Ecto neural progenitor cell (in vitro differentiated cells): ENCODE results near the gene KIRREL3.

Experiments
- DNase-seq: peaks from one replicate; pipeline ENCODE4 v3.0.0-alpha.2; 2018; ENCODE audit warnings: low spot score

The KIRREL3 gene

DNA sequence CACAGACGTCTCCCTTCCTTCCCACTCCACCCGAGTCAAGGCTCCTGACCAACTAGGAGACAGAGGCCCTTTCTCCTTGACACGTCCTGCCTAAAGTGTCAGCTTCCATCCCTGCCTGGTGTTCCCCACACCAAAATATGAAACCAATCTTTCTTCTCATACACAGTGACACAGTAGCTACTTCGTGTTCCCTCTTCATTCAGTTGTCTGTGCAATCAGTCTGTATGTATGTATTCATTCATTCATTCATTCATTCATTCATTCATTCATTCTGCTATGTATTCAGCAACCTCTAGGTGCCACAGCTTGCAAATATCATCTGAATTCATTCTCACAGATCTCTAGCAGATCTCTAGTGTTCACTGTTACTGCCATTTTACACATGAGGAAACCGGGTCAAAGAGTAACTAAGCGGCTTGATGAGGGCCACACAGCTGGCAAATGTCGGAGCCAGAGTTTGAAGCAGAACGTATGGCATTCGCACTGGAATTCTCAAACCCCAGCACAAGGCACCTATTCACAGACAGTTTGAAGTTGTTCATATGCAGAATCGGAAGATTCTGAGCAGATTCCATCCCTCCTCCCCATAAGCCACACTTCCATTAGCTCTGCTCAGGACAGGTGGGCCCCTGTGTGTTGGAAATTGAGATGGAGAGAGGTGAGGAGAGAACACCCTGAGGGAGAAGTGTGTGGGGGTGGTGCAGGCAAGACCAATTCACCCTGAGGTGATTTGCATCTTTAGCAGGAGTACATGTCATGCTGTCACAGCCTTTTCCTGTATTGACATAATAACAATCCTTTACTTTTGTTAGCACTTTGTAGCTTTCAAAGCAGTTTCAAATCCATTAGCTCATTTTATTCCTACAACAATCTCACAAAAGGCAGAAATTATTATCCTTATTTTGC is 369.4 kb downstream of the KIRREL3 start:
- no peak for DNase-seq

DNA sequence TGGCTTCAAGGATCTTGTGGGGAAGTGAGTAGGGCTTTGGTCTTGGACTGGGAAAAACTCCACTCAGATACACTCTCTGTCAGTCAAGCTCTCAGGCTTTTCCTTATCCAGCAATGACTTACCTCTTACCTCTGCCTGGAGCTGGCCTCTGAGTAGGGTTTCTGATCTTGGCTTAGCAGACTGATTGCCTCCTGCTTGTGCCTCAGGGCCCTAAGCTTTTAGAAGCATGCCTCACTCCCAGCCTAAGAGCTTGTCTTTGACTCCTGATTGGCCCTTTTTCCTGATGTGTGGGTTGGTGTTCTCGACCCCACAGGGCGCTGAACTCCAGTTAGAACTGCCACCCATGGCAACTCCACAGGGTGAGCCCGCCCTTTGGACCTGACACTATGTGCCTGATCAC is 370.1 kb downstream of the KIRREL3 start:
- no peak for DNase-seq

DNA sequence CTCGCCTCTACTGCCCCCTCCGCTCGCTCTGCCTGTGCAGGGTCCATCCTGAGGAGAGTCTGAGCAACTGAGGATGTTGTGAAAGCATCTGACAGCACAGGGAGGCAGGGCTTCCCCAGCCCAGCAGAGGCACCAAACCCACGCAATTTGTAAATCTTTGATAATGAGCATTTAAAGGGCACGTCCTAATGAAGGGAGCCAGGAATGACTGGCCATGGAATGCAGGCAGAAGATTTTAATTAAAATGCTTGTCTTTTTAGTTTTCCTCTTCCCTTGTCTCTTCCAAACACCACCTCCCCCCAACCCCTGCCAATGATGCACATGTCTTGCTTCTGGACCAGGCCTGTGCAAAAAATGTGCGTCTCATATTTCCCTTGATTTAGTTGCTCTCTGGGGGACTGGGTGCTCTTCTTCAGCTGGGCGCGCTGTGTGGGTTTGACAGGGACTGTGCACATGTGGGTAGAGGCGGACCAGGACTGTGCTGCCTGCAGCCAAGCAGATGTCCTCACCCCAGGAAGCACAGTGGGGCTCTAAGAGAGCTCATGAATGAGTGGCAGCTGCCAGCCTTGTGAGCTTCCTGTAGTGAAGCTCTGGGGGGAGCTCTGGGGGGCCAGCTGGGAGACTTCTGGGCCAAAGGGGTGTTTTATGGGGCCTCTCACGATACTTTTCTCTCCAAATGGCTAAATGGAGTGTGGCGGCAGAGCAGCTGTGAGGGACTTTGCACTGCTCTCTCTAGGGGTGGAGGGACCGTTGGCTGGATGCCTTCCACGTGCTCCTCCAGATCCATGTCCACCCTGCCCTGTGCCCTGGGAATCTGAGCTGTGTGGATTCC is 371.6 kb downstream of the KIRREL3 start:
- no peak for DNase-seq

DNA sequence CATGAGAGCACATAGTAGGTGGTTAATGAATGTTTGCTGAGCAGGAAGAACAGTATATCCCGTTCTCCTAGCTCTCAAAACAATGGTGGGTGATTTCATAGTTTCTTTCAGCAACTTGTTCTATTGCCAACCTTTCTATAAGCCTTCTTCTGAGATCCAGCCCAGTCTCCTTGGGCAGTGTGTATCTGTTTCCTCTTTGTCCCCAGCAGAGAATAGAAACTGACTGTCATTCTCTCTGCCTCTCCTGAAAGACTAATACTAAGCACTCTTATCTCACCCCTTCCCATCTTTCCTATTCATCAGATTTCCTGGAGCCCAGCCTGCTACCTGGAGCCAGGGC is 372.1 kb downstream of the KIRREL3 start:
- DNase-seq: no peak

DNA sequence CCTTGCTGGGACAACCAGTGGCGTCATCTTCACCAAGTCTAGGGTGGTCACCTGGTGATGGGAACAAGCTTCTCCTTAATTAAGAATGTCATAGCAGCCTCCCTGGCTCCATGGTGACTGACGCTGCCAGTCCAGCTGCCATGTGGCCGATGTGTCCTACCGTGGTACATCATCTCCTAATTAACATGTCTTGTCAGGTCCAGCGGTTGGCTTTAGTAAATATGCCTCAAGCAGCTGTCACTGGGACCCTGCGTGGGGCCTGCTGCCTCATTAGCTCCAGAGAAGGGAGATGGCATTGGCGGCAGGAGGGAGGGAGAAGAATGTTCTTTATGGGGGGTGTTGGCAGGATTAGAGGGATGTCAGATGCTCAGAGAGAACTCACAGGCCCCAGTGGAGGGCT is 373.1 kb downstream of the KIRREL3 start:
- DNase-seq: no peak

DNA sequence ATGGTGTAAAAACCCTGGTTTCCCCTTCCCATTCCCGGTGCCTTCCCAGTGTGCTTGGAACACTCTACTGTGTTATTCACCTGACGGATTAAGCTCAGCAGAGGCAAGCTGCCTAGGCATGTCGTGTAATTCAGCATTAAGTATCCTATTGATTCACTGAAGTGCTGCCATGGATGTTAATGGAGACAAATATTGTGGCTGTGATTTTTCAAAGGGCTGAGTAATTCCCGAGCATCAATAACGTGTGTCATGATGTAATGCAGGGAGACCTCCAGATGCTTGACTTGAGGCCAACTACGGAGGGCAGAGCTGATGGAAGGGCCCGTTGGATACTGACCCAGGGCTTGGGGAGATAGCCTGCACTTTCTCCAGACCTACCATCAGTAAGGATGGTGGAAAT is 376.1 kb downstream of the KIRREL3 start:
- no peak for DNase-seq

DNA sequence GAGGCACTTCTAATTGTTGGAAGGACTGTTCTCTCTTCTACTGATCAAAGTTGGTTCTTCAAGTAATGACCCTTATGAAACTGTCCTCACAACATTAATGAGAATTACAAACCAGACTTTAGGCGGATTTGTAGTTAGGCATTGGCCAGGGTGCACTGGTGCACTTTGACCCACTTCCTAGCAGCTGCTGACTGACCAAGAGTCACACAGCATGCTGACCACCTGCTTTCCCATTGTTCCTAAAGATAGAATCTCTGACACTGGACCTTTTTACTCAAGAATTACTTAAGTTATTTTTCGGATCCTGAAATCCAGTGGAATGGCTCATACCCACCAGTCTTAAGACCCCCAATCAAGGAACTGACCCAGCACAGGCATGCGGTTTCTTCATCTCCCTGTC is 381.1 kb downstream of the KIRREL3 start:
- DNase-seq: no peak

DNA sequence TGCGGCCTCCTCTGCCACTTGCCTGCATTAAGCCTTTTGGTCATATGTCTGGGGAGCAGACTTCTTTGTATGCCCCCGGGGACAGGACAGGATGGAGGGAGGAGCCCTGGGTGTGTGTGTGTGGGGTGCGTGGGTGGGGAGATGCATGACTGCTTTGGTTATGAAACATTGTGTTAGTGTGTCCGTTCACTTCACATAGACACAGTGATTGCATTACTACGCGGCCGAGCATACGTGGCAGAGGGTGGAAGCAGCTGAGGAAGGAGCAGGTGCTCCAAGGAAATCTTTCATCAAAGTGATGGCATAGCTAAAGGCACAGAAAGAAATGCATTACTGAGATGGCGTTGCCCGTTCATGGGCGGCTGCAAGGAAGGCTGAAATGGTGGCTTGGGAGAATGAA is 384.7 kb downstream of the KIRREL3 start:
- DNase-seq: no peak

DNA sequence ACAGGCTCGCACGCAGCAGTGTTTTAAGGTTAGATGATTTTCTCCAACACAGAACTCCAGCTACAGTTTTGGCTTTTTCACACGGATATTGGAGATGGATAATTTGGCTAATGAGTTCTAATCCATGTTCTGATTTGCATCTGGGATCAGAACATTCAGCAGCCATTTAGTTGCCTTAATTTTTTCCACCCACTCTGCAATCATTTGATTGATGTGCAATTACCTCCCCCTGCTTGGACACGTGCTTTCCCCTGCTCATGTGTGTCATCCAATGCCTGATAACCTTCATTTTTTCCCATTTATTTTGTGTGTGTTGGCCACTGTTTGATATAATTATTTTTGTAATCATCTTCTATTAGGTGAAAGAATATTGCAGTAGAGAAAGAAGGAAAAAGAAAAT is 387.3 kb downstream of the KIRREL3 start:
- no peak for DNase-seq

DNA sequence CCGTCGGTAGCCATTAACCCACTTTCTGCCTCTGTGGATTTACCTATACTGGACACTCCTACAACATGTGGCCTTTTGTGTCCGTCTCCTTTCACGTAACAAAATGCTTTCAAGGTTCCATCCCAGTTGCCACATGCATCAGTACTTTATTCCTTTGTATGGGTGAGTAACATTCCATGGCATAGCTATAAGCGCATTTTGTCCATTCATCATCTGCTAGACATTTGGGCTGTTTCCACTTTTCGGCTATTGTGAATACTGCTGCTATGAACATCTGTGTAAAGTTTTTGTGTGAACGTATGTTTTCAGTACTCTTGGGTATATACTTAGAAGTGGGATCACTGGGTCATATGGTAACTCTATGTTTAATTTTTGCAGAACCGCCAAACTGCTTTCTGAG is 387.9 kb downstream of the KIRREL3 start:
- no peak for DNase-seq

DNA sequence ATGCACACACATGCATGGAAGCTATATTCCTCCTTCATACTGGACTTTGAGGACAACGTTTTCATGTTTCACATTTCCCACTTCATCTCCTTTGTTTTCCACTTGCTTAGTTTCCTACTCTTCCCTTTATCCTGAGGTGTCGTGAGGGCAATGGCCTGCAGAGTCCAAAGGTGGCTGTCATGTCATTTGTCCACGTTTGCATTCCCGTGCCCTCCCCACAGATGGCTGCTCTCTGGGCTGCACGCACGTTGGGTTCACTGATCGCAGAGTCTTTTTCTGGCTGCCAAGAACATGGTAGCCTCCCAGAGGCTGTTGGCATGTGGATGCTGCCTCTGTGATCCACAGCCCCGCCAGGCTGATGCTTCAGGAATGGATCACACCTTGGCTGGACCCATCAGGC is 389.1 kb downstream of the KIRREL3 start:
- DNase-seq: no peak

DNA sequence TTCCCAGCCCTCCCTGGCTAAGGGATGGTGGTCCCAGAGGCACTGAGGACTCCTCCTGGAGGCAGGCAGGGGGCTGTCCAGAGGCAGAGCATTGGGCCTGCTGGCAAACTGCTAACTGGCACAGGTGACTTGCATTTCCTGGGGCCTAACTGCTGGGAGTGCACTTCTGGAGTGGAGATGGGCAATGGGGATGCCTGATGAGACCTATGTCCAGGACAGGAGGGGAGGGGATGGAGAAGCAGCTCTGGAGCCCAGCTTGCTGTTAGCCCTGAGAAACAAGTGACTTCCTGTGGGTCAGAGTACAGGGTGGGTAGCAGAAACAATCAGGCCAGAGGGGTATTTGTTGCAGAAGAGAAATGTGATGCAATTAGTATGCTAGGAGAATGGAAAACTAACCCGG is 391.9 kb downstream of the KIRREL3 start:
- DNase-seq: no peak

DNA sequence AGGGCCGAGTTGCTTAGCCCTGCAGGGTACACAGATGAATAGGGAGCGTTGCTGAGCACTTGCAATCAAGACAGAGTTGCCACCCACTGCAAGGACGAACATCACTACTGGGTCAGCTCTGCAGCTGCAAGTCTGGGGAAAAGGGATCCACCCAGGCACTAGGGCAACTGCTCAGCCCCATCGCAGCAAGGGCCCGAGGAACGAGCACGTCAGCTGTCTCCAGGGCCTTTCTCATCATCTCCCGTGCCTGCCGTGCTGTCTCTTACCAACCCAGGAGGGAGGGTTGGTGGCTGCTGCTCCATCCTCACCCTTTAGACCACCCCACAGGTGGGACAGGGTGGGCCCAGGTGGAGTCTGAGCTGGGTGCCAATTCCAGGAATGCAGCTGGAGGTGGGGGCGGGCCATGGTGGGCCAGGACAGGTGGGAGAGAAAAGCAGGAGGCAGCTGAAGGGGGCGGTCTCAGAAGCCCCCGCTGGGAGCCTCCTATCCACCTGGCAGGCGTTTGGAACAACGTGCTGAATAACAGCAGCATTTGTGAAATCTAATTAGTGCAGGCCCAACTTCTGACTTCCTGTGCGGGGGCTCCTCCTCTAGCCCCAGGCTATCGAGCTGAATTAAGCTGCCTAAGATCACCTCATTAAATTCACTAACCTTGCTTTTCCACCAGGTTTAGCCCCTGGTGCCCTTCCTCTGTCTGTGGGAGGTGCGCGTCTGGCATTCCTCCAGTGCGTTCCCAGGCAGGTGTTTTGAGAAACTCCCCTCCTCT is 392.6 kb downstream of the KIRREL3 start:
- DNase-seq: peak; percentile 62

DNA sequence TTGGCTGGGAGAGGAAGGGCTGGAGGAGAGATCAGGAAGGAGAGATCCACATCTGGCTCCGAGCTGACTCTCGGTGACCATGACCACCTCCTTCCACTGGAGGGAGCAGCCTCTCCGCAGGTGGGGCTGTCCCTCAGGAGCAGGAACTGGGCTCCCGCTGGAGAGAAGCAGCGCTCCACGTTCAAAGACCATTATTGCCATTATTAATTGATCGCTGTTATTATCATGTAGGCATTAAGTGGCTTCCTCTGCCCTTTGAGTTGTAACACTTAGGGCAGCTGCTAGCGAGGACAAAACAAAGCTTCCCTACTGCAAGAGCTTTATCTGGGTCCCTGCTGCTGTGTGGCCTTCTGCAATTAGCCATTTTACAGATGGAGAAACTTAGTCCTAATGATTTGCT is 393.2 kb downstream of the KIRREL3 start:
- peak; percentile 78 for DNase-seq

DNA sequence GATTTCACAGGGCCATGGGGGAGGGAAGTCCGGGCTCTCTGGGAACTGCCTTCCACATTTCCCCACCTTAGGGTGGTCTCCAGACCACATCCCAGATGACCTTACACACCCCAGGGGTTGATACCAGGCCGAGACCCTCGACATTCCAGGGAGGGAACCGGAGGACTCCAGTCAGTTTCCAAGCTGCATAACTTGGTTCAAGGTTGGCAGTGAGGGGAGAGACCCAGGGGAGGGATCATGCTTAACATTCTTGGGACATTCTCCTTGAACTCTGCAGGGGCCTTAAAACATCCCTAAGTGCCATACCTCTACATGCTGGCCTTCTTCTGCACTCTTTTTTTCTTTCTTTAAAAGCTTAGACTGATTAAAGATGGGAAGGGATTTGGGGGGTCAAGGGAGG is 394.1 kb downstream of the KIRREL3 start:
- no peak for DNase-seq

DNA sequence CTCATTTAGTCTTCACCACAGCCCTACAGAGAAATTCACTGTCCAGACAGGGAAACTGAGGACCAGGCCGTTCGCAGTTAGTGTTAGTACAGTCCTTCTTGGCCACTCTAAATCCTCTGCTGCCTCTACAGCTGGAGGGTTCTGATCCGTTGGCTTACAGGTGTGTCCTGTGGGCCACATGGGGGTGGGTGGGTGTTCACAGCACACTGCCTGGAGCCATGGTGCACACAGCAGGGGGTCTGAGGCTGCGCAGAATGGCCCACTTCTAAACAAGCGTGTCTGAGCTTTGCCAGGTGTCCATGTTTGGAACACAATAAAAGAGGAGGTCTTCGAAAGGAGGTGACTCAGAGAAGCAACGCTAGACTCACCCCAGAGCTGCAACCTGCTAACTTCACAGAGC is 396.1 kb downstream of the KIRREL3 start:
- no peak for DNase-seq

DNA sequence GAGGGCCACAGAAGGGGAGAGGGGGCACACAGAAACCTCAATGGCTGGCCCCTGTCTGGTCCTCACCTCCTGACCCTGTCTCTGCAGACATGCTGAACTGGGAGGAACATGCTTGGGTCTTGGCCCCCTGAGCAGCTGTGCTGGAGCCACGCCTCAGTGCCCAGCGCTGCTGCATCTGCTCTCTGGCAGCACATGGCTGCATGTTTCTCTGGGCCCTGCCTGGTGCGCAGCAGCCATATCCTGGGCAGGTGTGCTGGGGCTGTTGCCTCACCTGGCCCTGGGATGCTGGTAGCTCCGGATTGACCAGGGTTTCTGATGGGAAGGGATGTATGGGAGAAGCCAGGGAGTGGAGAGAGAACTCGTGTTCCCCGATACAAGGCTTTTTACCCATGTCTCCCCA is 397.1 kb downstream of the KIRREL3 start:
- DNase-seq: no peak

DNA sequence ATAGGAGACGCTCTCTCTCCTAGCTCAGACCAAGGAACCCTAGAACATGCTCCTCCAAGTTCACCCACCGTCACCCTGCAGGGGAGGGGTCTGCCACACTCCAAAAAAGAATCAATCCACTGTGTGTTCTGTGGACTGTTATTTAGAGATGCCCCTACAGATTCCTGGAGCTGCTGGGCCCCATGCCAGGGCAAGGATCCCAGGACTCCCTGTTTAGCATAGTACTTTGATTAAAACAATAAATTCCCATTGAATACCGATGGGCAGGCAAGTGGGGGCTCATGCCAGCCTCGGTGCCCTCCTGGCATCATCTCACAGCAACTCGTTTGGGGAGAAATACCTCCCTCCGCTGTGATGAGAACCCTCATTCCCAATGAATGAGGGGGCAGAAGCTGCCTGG is 397.6 kb downstream of the KIRREL3 start:
- no peak for DNase-seq

DNA sequence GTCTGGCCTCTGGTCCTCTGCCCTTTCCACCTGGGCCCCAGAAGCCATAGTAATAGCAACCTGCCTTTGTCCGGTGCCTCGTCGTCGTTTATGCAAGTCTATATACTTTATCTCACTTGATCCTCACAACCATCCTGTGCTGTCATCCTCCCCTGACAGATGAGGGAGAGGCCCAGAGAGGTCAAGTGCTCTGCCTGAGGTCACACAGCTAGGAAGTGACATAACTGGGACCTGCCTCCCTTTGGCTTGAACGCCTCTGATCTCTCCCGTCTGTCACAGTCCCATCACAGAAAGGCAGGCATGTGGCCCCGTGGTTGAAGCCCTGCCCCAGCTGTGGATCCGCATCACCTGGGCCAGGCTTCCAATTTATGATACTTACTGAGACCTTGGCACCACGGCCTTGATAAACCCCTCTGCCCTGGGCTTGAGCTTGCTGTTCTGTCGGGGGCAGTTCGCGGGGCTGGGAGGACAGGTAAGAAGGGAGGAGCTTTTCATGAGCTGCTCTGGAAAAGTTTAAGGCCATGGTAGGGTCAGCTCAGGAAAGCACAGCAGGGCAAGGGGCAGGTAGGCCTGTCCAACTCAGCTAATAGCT is 398.1 kb downstream of the KIRREL3 start:
- no peak for DNase-seq

DNA sequence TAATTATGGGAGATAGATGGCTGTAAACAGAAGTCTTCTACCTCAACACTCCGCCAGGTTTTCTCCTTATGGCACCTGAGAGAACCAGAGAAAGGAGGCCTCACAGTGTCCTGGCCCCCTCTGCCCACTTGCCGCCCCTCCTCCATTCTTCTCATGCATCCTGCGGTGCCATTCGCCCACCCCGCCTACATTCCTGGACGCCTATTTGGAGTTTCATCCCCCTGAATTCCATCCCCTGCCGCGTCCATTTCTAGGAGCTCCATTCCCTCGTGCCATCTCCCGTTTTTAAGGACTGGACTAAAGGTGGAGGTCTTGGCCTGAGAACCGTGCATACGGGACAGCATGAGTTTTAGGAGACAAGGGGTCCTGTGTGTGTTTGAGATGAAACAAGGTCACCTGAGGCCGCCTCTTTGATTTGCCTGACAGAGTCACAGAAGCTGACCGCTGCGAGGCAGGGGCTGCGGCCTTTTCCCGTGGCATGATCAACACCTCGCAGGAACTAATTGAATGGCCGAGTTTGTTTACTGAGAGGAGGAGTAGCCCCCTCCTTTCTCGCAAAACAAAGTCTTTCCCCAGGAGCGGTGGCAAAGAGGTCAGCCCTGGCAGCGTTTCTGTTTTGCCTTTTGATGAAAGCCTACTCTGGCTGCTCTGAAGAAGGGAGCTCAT is 398.9 kb downstream of the KIRREL3 start:
- DNase-seq: peak; percentile 71

DNA sequence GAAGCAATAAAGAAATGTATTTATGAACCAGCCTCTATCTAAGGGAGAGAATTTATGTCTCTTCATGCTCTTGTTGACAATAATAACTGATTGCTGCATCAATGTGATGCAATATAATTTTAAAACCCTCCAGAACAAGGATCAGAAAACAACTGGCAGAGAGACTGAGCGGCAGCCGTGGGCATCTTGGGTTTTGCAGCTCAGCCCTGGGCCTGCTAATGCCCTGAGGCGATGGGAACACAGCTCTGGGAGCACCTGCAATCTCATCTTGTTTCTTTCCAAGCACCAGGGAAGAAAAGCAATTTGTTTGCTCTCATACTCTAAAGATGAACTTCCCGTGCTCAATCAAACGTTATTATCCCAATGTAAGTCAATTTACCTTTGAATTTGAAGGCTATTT is 399.4 kb downstream of the KIRREL3 start:
- no peak for DNase-seq
